ENCODE measurements around the gene CFI. TPM values are rescaled to one million over a fixed set of nuclear protein-coding genes. Genes with fewer than 3 reads are reported as not detected.

The CFI gene
- total and polyA plus RNA-seq, 2 of the 4 experiments (the other 2 are of a cell fraction), result 0.12 to 0.18 TPM

GRCh38 chr4:109754093-109754857 lies 47.5 kb downstream of the CFI start:
- Histone ChIP-seq H3K27ac (ENCODE audit: insufficient read depth, low read length) (no peak overlapping the region), H3K4me1 (ENCODE audit: control insufficient read depth, insufficient read depth, low read length) (no peaks in the 10 kb centered on the region), H2BK15ac (ENCODE audit: low read depth, low read length) (no peak overlapping the region), H3K23ac (ENCODE audit: low read depth, low read length) (no peak overlapping the region), H2AFZ (replicated peaks; ENCODE audit: low read length, poor library complexity) (no peak overlapping the region), H3K9me3 (ENCODE audit: control insufficient read depth, insufficient read depth, low read length) (no peaks in the 10 kb centered on the region), H2BK120ac (ENCODE audit: low read depth, low read length) (no peak overlapping the region), H3K36me3 (ENCODE audit: control insufficient read depth, insufficient read depth, low read length) (no peaks in the 10 kb centered on the region), H3K27me3 (ENCODE audit: control insufficient read depth, insufficient read depth, low read length) (no peaks in the 10 kb centered on the region), H3K9ac (ENCODE audit: low read depth, low read length) (no peak overlapping the region), H4K20me1 (ENCODE audit: insufficient read depth, low read length) (no peaks in the 10 kb centered on the region), H3K4me2 (ENCODE audit: low read depth, low read length) (no peak overlapping the region), H2BK5ac (ENCODE audit: low read depth, low read length, poor library complexity, severe bottlenecking) (no peak overlapping the region), H4K8ac (ENCODE audit: low read depth in 2 of 2, low read length in 2 of 2) (no peak overlapping the region), H3K56ac (ENCODE audit: extremely low read depth, insufficient read depth, low read length) (no peak overlapping the region), H2AK9ac (replicated peaks; ENCODE audit: low read depth, low read length, poor library complexity) (no peak overlapping the region), H3K79me1 (ENCODE audit: low read depth in 1 of 2, low read length in 2 of 2) (no peaks in the 10 kb centered on the region), H3K18ac (ENCODE audit: low read depth, low read length) (no peak overlapping the region), H4K5ac (ENCODE audit: low read depth, low read length) (no peak overlapping the region), H3K14ac (replicated peaks; ENCODE audit: low read depth, low read length) (no peak overlapping the region), H4K91ac (ENCODE audit: insufficient read depth, low read depth, low read length) (no peak overlapping the region), H3K4ac (ENCODE audit: low read depth, low read length) (no peak overlapping the region), H2BK20ac (ENCODE audit: low read depth, low read length) (no peak overlapping the region), H3K4me3 (ENCODE audit: insufficient read depth, low read depth, low read length) (no peak overlapping the region), H3K9me1 (ENCODE audit: insufficient read depth, low read length) (no peaks in the 10 kb centered on the region), H2AK5ac (ENCODE audit: low read depth, low read length) (no peak overlapping the region)
- in situ Hi-C loops (cut with MboI; ENCODE audit: low sequenced_read_pairs), result no loop called here
- dilution Hi-C loops (cut with HindIII; ENCODE audit: low sequenced_read_pairs, unreplicated experiment), result no loop called here
- TF ChIP-seq CHD1 (IDR thresholded peaks at IDR 0.05; ENCODE audit: low read depth, low read length) (no peak), RFX5 (IDR thresholded peaks at IDR 0.05; ENCODE audit: low read depth, low read length) (no peak), POLR2A (IDR thresholded peaks at IDR 0.05; ENCODE audit: low read depth, low read length) (no peak), ELK1 (IDR thresholded peaks at IDR 0.05; ENCODE audit: borderline replicate concordance, low read depth, low read length) (no peak), SMC3 (IDR thresholded peaks at IDR 0.05; ENCODE audit: low read depth, low read length) (no peak), MAFK (IDR thresholded peaks at IDR 0.05; ENCODE audit: low read depth, low read length) (no peak), RCOR1 (IDR thresholded peaks at IDR 0.05; ENCODE audit: insufficient replicate concordance, low read length) (no peak), RAD21 (IDR thresholded peaks at IDR 0.05; ENCODE audit: low read length) (no peak), USF2 (IDR thresholded peaks at IDR 0.05; ENCODE audit: low read depth, low read length) (no peak), CTCF (conservative IDR thresholded peaks at IDR 0.05; ENCODE audit: low read depth, low read length) (no peak), MXI1 (IDR thresholded peaks at IDR 0.05; ENCODE audit: borderline replicate concordance, low read depth, low read length) (no peak), NFE2L2 (IDR thresholded peaks at IDR 0.05; ENCODE audit: low read depth, low read length) (no peak), MAZ (IDR thresholded peaks at IDR 0.05; ENCODE audit: borderline replicate concordance, low read depth, low read length) (no peak), FOS (IDR thresholded peaks at IDR 0.05; ENCODE audit: low read depth, low read length) (no peak), BHLHE40 (IDR thresholded peaks at IDR 0.05; ENCODE audit: low read depth, low read length) (no peak), CEBPB (IDR thresholded peaks at IDR 0.05; ENCODE audit: low read depth, low read length) (no peak)
- BruUV-seq (replicated peaks), result no TSS peak
- no CpG with 5 or more reads among the region's 7 CpGs for WGBS, 2 experiments (ENCODE audit: extremely low coverage in 2 of 2, insufficient read length in 1 of 2)
- CTCF ChIA-PET, result interaction anchor here (0.7 kb wide), 1 partner anchor 30 kb away, joined by 5 read pairs; no protein-coding TSS in a partner anchor
- POLR2A ChIA-PET (ENCODE audit: unreplicated experiment), result interaction anchor here (0.8 kb wide), 1 partner anchor 85 kb away, joined by 7 read pairs; no protein-coding TSS in a partner anchor
- no peak for ATAC-seq (ENCODE audit: low read depth)
- no peak for DNase-seq
- intact Hi-C loops (cut with micrococcal nuclease), result no loop called here
